Gastrocnemius medialis (tissue), 4 donors: ENCODE measurements around the gene SMS. TPM values are rescaled to one million over a fixed set of nuclear protein-coding genes. Genes with fewer than 3 reads are reported as not detected.

Experiments used
- ATAC-seq, 2 donors: fragments of 150-250 bp; one replicate each; pipeline ENCODE4 v1.9.1; 2016
- DNase-seq, 2 donors: peaks; one replicate each; pipeline ENCODE4 v3.0.0-alpha.2; 2019
- H3K27ac ChIP-seq, 4 donors: fragments of 200-600 bp; sonication (generic); 1 replicate in 1 of 4; 2 replicates in 3 of 4; pipeline ENCODE4 v1.5.1; 2016 to 2018; ENCODE audit warnings: mild to moderate bottlenecking in 2 of 4, moderate library complexity in 1 of 4
- H3K27me3 ChIP-seq, 3 donors: fragments of 200-600 bp; sonication (generic) in 2 of 3; 1 replicate in 1 of 3; 2 replicates in 2 of 3; pipeline versions ENCODE4 v1.5.1 to v1.6.0; 2016 to 2019; ENCODE audit warnings: mild to moderate bottlenecking in 1 of 3, moderate library complexity in 1 of 3
- H3K36me3 ChIP-seq, 2 donors: fragments of 200-600 bp; sonication (generic) in 1 of 2; one replicate each; pipeline ENCODE4 v1.5.1; 2017 to 2018
- H3K4me1 ChIP-seq, 2 donors: fragments of 200-600 bp; sonication (generic) in 1 of 2; one replicate each; pipeline ENCODE4 v1.5.1; 2016 to 2017; ENCODE audit warnings: mild to moderate bottlenecking in 2 of 2
- H3K4me3 ChIP-seq, 4 donors: fragments of 200-600 bp; sonication (generic) in 3 of 4; 1 replicate in 1 of 4; 2 replicates in 3 of 4; pipeline ENCODE4 v1.5.1; 2016 to 2019; ENCODE audit warnings: mild to moderate bottlenecking in 2 of 4
- H3K9me3 ChIP-seq, 3 donors: fragments of 200-600 bp; sonication (generic) in 2 of 3; 1 replicate in 1 of 3; 2 replicates in 2 of 3; pipeline ENCODE4 v1.5.1; 2016 to 2019
- CTCF ChIP-seq, 5 experiments: fragments of 450-650 bp in 3 of 5; fragments of 200-600 bp in 2 of 5; sonication (generic) in 2 of 5; IDR thresholded peaks in 4 of 5; conservative IDR thresholded peaks in 1 of 5; 1 replicate in 4 of 5; 2 replicates in 1 of 5; pipeline ENCODE4 v1.5.1; 2016 to 2019; ENCODE audit warnings: antibody characterized with exemption in 5 of 5, mild to moderate bottlenecking in 3 of 5, moderate library complexity in 3 of 5
- POLR2A ChIP-seq, 2 donors: fragments of 450-650 bp; IDR thresholded peaks; one replicate each; pipeline ENCODE4 v1.6.1; 2017; ENCODE audit warnings: antibody characterized with exemption in 2 of 2, mild to moderate bottlenecking in 2 of 2, moderate library complexity in 2 of 2
- in situ Hi-C, 4 donors: fragments of 200-750 bp; cut with MboI; loops; one replicate each; pipeline versions ENCODE4 v1.15.0 to v1.8.0; 2017; ENCODE audit warnings: low sequenced_read_pairs in 4 of 4
- intact Hi-C: fragments of 100-400 bp; cut with DNase I; formaldehyde crosslinking; loops from one replicate; pipeline ENCODE4 v1.15.1; 2023; ENCODE audit warnings: low total_unique reads
- total RNA-seq, 4 donors: library from RNA; depleted of rRNA; stranded (reverse); fragments of >200 nt; gene quantifications; one replicate each; pipeline versions ENCODE4 v1.1.0 to v1.2.3, GENCODE V29; 2016

The SMS gene
- total RNA-seq, 4 donors from 2014 or later = 9.3 to 32.0 (median 20.0) TPM

- H3K4me3 ChIP-seq = no peak overlapping the region
- no peak for DNase-seq
- ATAC-seq = no peak
- no peaks in the 10 kb centered on the region for H3K9me3 ChIP-seq
- H3K36me3 ChIP-seq = no peaks in the 10 kb centered on the region
- no peaks in the 10 kb centered on the region for H3K27me3 ChIP-seq
- in situ Hi-C loops (no loop called here), intact Hi-C loops (no loop called here)
- no peaks in the 10 kb centered on the region for H3K4me1 ChIP-seq
- H3K27ac ChIP-seq = no peak overlapping the region
- TF ChIP-seq CTCF (IDR thresholded peaks at IDR 0.05 in 4 of 5, conservative IDR thresholded peaks at IDR 0.05 in 1 of 5) = no peak
- no peak for TF ChIP-seq POLR2A (IDR thresholded peaks at IDR 0.05)
Measured at GRCh38 chrX:21912220-21912619, 28.3 kb upstream of the SMS start.

- Histone ChIP-seq H3K4me1 (no peaks in the 10 kb centered on the region), H3K9me3 (no peaks in the 10 kb centered on the region), H3K36me3 (no peaks in the 10 kb centered on the region), H3K27ac (no peak overlapping the region), H3K4me3 (no peak overlapping the region), H3K27me3 (no peaks in the 10 kb centered on the region)
- TF ChIP-seq CTCF (IDR thresholded peaks at IDR 0.05 in 4 of 5, conservative IDR thresholded peaks at IDR 0.05 in 1 of 5) (no peak), POLR2A (IDR thresholded peaks at IDR 0.05) (no peak)
- intact Hi-C loops (no loop called here), in situ Hi-C loops (no loop called here)
- ATAC-seq = no peak
- DNase-seq = no peak
Measured at GRCh38 chrX:21912989-21913388, 27.5 kb upstream of the SMS start.

- Histone ChIP-seq H3K27me3 (no peaks in the 10 kb centered on the region), H3K27ac (peak overlapping the region in 1 of 4 donors; percentile 22), H3K4me1 (no peaks in the 10 kb centered on the region), H3K4me3 (no peak overlapping the region), H3K36me3 (no peaks in the 10 kb centered on the region), H3K9me3 (no peaks in the 10 kb centered on the region)
- intact Hi-C loops (no loop called here), in situ Hi-C loops (no loop called here)
- TF ChIP-seq POLR2A (IDR thresholded peaks at IDR 0.05) (no peak), CTCF (IDR thresholded peaks at IDR 0.05 in 4 of 5, conservative IDR thresholded peaks at IDR 0.05 in 1 of 5) (no peak)
- ATAC-seq = no peak
- no peak for DNase-seq
Measured at GRCh38 chrX:21926116-21926515, 14.4 kb upstream of the SMS start.

GRCh38 chrX:21926527-21927278 is 13.8 kb upstream of the SMS start:
- Histone ChIP-seq H3K36me3 (no peaks in the 10 kb centered on the region), H3K27me3 (no peaks in the 10 kb centered on the region), H3K27ac (peak overlapping the region in 1 of 4 donors; percentile 22), H3K9me3 (no peaks in the 10 kb centered on the region), H3K4me3 (no peak overlapping the region), H3K4me1 (no peaks in the 10 kb centered on the region)
- in situ Hi-C loops = no loop called here
- TF ChIP-seq CTCF (IDR thresholded peaks at IDR 0.05 in 4 of 5, conservative IDR thresholded peaks at IDR 0.05 in 1 of 5) (no peak), POLR2A (IDR thresholded peaks at IDR 0.05) (no peak)
- DNase-seq (no peak), ATAC-seq (no peak)
- intact Hi-C loops = no loop called here

GRCh38 chrX:21929209-21929608 is 11.3 kb upstream of the SMS start:
- TF ChIP-seq CTCF (IDR thresholded peaks at IDR 0.05 in 4 of 5, conservative IDR thresholded peaks at IDR 0.05 in 1 of 5) (no peak), POLR2A (IDR thresholded peaks at IDR 0.05) (no peak)
- ATAC-seq (no peak), DNase-seq (no peak)
- H3K9me3 ChIP-seq = no peaks in the 10 kb centered on the region
- no peak overlapping the region for H3K4me3 ChIP-seq
- in situ Hi-C loops = no loop called here
- H3K27me3 ChIP-seq = no peaks in the 10 kb centered on the region
- intact Hi-C loops = no loop called here
- no peaks in the 10 kb centered on the region for H3K4me1 ChIP-seq
- no peaks in the 10 kb centered on the region for H3K36me3 ChIP-seq
- no peak overlapping the region for H3K27ac ChIP-seq
